Vagina (tissue), 2 donors: ENCODE results near the gene SPG11. TPM values are rescaled to one million over a fixed set of nuclear protein-coding genes. Genes with fewer than 3 reads are reported as not detected.
"Not testable (repeated sequence)": the region's sequence is repeated elsewhere in the genome, so short reads cannot be mapped to it uniquely, and the experiment has no call there.

ENCODE experiments used
- DNase-seq, 2 donors: peaks; one replicate each; pipeline ENCODE4 v3.0.0-alpha.2; 2017; ENCODE audit errors: extremely low spot score in 2 of 2
- H3K27ac ChIP-seq: fragments of 200-600 bp; sonication (generic); one replicate; pipeline ENCODE4 v1.5.1; 2019
- H3K27me3 ChIP-seq: fragments of 200-600 bp; sonication (generic); one replicate; pipeline ENCODE4 v1.5.1; 2019
- H3K36me3 ChIP-seq, 2 donors: fragments of 200-600 bp; sonication (generic); one replicate each; pipeline ENCODE4 v1.5.1; 2017 to 2019
- H3K4me1 ChIP-seq: fragments of 200-600 bp; sonication (generic); one replicate; pipeline ENCODE4 v1.5.1; 2019
- H3K4me3 ChIP-seq, 2 donors: fragments of 200-600 bp; sonication (generic); 1 replicate in 1 of 2; 2 replicates in 1 of 2; pipeline ENCODE4 v1.5.1; 2016 to 2019
- H3K9me3 ChIP-seq: fragments of 200-600 bp; sonication (generic); one replicate; pipeline ENCODE4 v1.5.1; 2019
- POLR2A ChIP-seq, 2 donors: fragments of 450-650 bp; IDR thresholded peaks; one replicate each; pipeline ENCODE4 v1.6.1; 2017; ENCODE audit warnings: antibody characterized with exemption in 2 of 2, mild to moderate bottlenecking in 2 of 2, moderate library complexity in 2 of 2
- POLR2AphosphoS5 ChIP-seq, 2 donors: sonication (generic); formaldehyde crosslinking; IDR thresholded peaks; one replicate each; pipeline ENCODE4 v1.9.0; 2017; ENCODE audit warnings: antibody characterized with exemption in 2 of 2, mild to moderate bottlenecking in 2 of 2, low read depth in 1 of 2; ENCODE audit not compliant: insufficient read depth in 1 of 2
- intact Hi-C: fragments of 100-400 bp; cut with DNase I; formaldehyde crosslinking; loops from one replicate; pipeline ENCODE4 v1.15.1; 2023
- total RNA-seq: library from RNA; depleted of rRNA; stranded (reverse); fragments of >200 nt; gene quantifications from one replicate; pipeline ENCODE4 v1.2.3, GENCODE V29; 2016
- TF ChIP-seq, protein P1 (sequence below), 3 experiments: fragments of 450-650 bp in 2 of 3; fragments of 200-600 bp in 1 of 3; sonication (generic) in 1 of 3; IDR thresholded peaks; one replicate each; pipeline ENCODE4 v1.5.1; 2017 to 2019; ENCODE audit warnings: antibody characterized with exemption in 3 of 3, mild to moderate bottlenecking in 2 of 3, moderate library complexity in 2 of 3

SPG11 gene
- total RNA-seq, 1 donor from 2014 or later = 98.2 TPM

DNA sequence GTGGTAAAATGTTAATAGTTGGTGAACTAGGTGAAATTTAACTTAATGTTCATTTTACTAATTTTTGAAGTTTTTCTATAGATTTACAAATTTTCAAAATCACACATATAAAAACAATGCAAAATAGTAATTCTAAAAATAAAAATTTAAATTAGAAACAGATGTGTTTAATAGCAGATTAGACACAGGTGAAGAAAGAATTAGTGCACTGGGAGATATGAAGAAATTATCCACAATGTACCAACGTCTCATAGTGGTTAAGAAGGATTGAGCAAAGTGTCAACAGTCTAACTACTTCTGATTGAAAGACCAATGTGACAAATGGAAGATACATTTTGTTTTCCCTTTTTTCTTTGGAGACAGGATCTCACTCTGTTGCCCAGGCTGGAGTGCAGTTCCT is 26.5 kb downstream of the SPG11 start:
- TF ChIP-seq POLR2A (IDR thresholded peaks at IDR 0.05) = no peak
- TF ChIP-seq, protein P1, sequence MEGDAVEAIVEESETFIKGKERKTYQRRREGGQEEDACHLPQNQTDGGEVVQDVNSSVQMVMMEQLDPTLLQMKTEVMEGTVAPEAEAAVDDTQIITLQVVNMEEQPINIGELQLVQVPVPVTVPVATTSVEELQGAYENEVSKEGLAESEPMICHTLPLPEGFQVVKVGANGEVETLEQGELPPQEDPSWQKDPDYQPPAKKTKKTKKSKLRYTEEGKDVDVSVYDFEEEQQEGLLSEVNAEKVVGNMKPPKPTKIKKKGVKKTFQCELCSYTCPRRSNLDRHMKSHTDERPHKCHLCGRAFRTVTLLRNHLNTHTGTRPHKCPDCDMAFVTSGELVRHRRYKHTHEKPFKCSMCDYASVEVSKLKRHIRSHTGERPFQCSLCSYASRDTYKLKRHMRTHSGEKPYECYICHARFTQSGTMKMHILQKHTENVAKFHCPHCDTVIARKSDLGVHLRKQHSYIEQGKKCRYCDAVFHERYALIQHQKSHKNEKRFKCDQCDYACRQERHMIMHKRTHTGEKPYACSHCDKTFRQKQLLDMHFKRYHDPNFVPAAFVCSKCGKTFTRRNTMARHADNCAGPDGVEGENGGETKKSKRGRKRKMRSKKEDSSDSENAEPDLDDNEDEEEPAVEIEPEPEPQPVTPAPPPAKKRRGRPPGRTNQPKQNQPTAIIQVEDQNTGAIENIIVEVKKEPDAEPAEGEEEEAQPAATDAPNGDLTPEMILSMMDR (IDR thresholded peaks at IDR 0.05) = no peak
- no peak for TF ChIP-seq POLR2AphosphoS5 (IDR thresholded peaks at IDR 0.05; ENCODE audit: insufficient read depth in 1 of 2, low read depth in 1 of 2)
- intact Hi-C loops = no loop called here
- no peak overlapping the region for H3K4me3 ChIP-seq
- no peaks in the 10 kb centered on the region for H3K4me1 ChIP-seq
- H3K9me3 ChIP-seq = no peaks in the 10 kb centered on the region
- no peaks in the 10 kb centered on the region for H3K27me3 ChIP-seq
- H3K27ac ChIP-seq = no peak overlapping the region
- peaks cover 0 to 46% of the 10 kb centered on the region in 2 donors for H3K36me3 ChIP-seq
- DNase-seq = no peak

DNA sequence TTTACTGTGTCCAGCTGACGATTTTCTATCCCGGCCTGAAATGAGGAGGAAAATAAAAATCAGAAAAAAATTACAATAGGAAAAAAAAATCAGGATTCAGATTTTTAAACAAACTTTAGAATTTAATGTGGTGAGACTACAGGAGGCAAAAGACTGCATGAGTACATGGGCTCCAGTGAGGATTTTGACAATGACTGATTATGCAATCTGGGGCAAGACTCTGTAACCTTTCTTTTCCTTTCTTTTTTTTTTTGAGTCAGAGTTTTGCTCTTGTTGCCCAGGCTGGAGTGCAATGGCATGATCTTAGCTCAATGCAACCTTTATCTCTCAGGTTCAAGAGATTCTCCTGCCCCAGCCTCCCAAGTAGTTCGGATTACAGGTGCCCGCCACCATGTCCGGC is 29.9 kb downstream of the SPG11 start:
- Histone ChIP-seq H3K4me1 (no peaks in the 10 kb centered on the region), H3K4me3 (no peak overlapping the region), H3K27ac (no peak overlapping the region), H3K27me3 (no peaks in the 10 kb centered on the region), H3K36me3 (peaks cover 6 to 63% of the 10 kb centered on the region in 2 donors), H3K9me3 (no peaks in the 10 kb centered on the region)
- no peak for DNase-seq
- TF ChIP-seq, protein P1 (IDR thresholded peaks at IDR 0.05) = no peak
- no peak for TF ChIP-seq POLR2A (IDR thresholded peaks at IDR 0.05)
- intact Hi-C loops = no loop called here

DNA sequence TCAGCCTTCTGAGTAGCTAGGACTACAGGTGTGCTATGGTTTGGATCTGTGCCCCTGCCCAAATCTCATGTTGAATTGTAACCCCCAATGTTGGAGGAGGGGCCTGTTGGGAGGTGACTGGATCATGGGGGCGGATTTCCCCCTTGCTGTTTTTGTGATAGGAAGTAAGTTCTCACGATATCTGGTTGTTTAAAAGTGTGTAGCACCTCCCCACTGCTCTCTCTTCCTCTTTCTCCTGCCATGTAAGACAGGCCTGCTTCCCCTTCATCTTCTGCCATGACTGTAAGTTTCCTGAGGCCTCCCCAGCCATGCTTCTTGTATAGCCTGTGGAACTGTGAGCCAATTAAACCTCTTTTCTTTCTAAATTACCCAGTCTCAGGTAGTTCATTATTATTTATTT is 38.2 kb downstream of the SPG11 start:
- DNase-seq, H3K4me1 ChIP-seq, H3K4me3 ChIP-seq, intact Hi-C loops, H3K27ac ChIP-seq, H3K27me3 ChIP-seq, H3K9me3 ChIP-seq: not testable (repeated sequence)
- peaks cover 6 to 55% of the 10 kb centered on the region in 2 donors for H3K36me3 ChIP-seq

DNA sequence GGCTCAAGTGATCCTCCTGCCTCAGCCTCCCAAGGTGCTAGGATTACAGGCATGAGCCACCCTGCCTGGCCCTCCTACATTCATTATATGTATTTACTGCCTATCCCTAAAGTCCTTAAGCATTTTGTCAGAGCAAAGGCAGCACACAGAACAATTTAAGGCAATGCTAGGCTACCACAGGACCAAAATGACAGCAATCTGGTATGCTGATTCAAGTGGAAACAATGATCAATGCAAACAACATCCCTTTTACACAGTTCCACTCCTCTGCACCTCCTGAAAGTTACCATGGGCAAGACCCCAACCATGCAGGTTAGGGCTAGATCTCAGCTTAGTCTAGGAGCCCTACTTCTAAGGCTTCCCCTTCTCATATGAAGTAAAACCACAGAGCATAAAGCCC is 40.3 kb downstream of the SPG11 start:
- DNase-seq = no peak
- no peak overlapping the region for H3K4me3 ChIP-seq
- H3K9me3 ChIP-seq = no peaks in the 10 kb centered on the region
- H3K36me3 ChIP-seq = peaks cover 0 to 55% of the 10 kb centered on the region in 2 donors
- TF ChIP-seq POLR2A (IDR thresholded peaks at IDR 0.05) (no peak), POLR2AphosphoS5 (IDR thresholded peaks at IDR 0.05; ENCODE audit: insufficient read depth in 1 of 2, low read depth in 1 of 2) (no peak)
- TF ChIP-seq, protein P1 (IDR thresholded peaks at IDR 0.05) = no peak
- intact Hi-C loops = no loop called here
- no peak overlapping the region for H3K27ac ChIP-seq
- no peaks in the 10 kb centered on the region for H3K27me3 ChIP-seq
- no peaks in the 10 kb centered on the region for H3K4me1 ChIP-seq

DNA sequence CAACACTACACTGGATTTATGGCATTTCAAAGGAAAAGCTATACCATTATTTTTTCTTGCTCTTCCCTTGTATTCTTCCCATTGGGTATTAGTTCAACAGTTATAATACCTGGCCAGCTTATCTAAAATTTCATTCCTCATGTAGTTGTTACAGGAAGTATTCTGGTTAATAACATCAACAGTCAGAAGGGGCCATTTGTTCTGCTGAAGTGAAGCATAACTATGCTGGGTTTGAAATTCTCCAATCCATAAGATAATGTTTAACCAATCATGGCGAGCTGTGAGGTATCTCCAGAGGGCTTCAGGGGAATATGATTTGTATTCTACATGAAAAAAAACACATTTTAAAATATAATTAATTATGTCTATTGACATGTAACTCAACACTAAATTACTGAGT is 43.4 kb downstream of the SPG11 start:
- Histone ChIP-seq H3K9me3 (no peaks in the 10 kb centered on the region), H3K4me3 (no peak overlapping the region), H3K36me3 (peaks cover 0 to 51% of the 10 kb centered on the region in 2 donors), H3K27ac (no peak overlapping the region), H3K4me1 (no peaks in the 10 kb centered on the region), H3K27me3 (no peaks in the 10 kb centered on the region)
- no peak for DNase-seq
- intact Hi-C loops = no loop called here
- TF ChIP-seq, protein P1 (IDR thresholded peaks at IDR 0.05) = no peak
- no peak for TF ChIP-seq POLR2A (IDR thresholded peaks at IDR 0.05)
- TF ChIP-seq POLR2AphosphoS5 (IDR thresholded peaks at IDR 0.05; ENCODE audit: insufficient read depth in 1 of 2, low read depth in 1 of 2) = no peak

DNA sequence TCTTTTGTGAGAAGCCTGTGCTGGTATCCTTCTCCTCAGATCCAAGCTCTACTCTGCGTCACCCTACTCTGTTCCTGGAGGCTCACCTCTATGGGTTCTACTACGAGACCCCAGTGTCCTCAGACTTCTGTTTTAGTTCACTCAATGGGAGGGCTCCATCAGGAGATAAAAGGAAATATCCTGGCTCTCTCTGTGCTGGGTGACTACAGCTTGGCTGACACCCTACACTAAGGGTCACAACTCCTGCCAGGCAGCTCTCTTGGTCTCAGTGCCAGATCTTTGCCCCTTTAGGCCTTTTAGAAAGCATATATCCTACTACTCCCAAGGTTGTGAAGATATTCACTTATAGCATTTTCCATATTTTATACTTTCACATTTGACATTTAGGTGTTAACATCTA is 46.5 kb downstream of the SPG11 start:
- TF ChIP-seq POLR2AphosphoS5 (IDR thresholded peaks at IDR 0.05; ENCODE audit: insufficient read depth in 1 of 2, low read depth in 1 of 2) = no peak
- no peak for TF ChIP-seq POLR2A (IDR thresholded peaks at IDR 0.05)
- TF ChIP-seq, protein P1 (IDR thresholded peaks at IDR 0.05) = no peak
- Histone ChIP-seq H3K4me3 (no peak overlapping the region), H3K27ac (no peak overlapping the region), H3K27me3 (no peaks in the 10 kb centered on the region), H3K36me3 (peaks cover 3 to 58% of the 10 kb centered on the region in 2 donors), H3K4me1 (no peaks in the 10 kb centered on the region), H3K9me3 (no peaks in the 10 kb centered on the region)
- no peak for DNase-seq
- intact Hi-C loops = no loop called here
